Peyer's patch (tissue), 4 donors: Measurements from ENCODE around the gene FAM185A.
"Not testable (repeated sequence)": the region's sequence is repeated elsewhere in the genome, so short reads cannot be mapped to it uniquely, and the experiment has no call there.

Experiments
- CTCF ChIP-seq, 6 experiments: fragments of 450-650 bp in 4 of 6; fragments of 200-600 bp in 2 of 6; sonication (generic) in 1 of 6; IDR thresholded peaks; one replicate each; pipeline ENCODE4 v1.5.1; 2017 to 2019; ENCODE audit warnings: antibody characterized with exemption in 6 of 6, mild to moderate bottlenecking in 3 of 6, moderate library complexity in 1 of 6
- POLR2A ChIP-seq, 2 donors: fragments of 450-650 bp; IDR thresholded peaks; one replicate each; pipeline ENCODE4 v1.5.1; 2017; ENCODE audit warnings: antibody characterized with exemption in 2 of 2, mild to moderate bottlenecking in 2 of 2, moderate library complexity in 2 of 2

- not testable (repeated sequence) for TF ChIP-seq POLR2A, CTCF (IDR thresholded peaks at IDR 0.05)
Observed at GRCh38 chr7:102729670-102730069, 19.1 kb upstream of the FAM185A start.
